LNCAP (cell line): ENCODE data around the gene NLN.

Experiments
- CTCF ChIP-seq: fragments of 450-650 bp; IDR thresholded peaks from 2 replicates; pipeline ENCODE4 v1.5.1; 2017; ENCODE audit warnings: mild to moderate bottlenecking

Gene NLN

GRCh38 chr5:65721720-65722574 lies at the start of gene NLN, which contains the start of gene SGTB:
Gene NLN (plus strand): TSS chr5:65722205. CDS start chr5:65722374, 169 bp downstream.
Gene SGTB (minus strand): TSS chr5:65722109. CDS start chr5:65720807, 1,302 bp downstream.
- TF ChIP-seq CTCF: no peak

DNA sequence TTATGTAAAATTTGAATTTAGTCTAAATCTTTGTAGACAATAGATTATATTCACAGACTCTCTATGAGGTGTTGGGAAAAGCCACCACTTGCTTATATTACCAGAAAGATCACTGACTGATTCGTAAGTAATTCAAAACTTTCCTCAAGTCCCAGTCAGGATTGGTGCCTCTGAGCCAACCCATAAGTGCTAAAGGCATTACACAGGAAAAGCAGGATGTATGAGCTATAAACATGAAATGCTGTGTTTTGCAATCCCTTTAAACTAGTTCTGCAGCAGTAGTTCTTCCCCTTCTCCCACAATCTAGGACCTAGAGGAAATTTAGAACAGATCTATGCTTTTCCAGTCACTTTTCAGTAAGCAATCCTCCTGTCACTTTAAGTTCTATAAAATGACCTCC lies 49.2 kb upstream of the NLN start:
- TF ChIP-seq CTCF: no peak

GRCh38 chr5:65674749-65675148 lies 47.3 kb upstream of the NLN start:
- TF ChIP-seq CTCF: no peak

- no peak for TF ChIP-seq CTCF
These were observed 39.9 kb upstream of the NLN start for GRCh38 chr5:65682148-65682547.

DNA sequence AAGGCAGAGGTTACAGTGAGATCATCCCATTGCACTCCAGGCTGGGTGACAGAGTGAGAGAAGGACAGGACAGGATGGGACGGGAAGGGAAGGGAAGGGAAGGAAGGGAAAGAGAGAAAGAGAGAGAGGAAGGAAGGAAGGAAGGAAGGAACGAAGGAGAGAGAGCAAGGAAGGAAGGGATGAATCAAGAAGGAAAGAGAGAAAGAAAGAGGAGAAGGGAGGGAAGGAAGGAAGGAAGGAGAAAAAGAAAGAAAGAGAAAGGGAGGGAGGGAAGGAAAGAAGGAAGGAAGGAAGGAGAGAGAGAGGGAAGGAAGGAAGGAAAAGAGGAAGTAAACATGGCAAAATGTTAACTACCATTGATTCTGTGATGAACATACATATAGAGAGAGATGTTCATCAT lies 28.9 kb upstream of the NLN start:
- TF ChIP-seq CTCF: no peak

- TF ChIP-seq CTCF: no peak
These were observed 26.7 kb upstream of the NLN start for GRCh38 chr5:65695162-65695755.

GRCh38 chr5:65695896-65696295 lies 26.1 kb upstream of the NLN start:
- TF ChIP-seq CTCF: no peak
